HG02610 (cell line): ENCODE measurements around the gene TMEM132D.

Experiments
- ATAC-seq: cut with Tn5 transposase; IDR thresholded peaks from one replicate; pipeline ENCODE4 v1.9.1; 2021; ENCODE audit warnings: mild to moderate bottlenecking, moderate library complexity; ENCODE audit not compliant: unreplicated experiment

Gene TMEM132D

DNA sequence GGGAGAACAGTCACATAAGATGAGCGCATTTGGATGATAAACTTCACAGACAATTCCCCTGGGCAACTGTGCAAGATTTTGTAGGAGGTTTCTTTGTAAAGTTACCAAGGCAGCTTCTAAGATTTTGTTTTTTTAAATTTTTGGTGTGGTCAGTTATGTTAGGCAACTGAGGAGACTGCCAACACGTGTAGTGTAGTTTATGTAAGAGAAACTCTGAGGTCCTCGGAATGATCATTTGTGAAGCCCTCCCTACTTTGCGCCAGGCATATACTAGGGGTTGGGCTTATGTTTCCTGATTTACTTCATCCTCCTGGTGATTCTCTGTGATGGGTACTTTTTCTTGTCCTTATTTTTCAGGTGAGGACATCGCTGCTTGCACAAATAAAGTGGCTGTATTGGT, 433.6 kb downstream of the TMEM132D start:
- no peak for ATAC-seq

GRCh38 chr12:129467726-129468125, 436.1 kb downstream of the TMEM132D start:
- no peak for ATAC-seq

GRCh38 chr12:129467289-129467688, 436.5 kb downstream of the TMEM132D start:
- ATAC-seq: no peak

DNA sequence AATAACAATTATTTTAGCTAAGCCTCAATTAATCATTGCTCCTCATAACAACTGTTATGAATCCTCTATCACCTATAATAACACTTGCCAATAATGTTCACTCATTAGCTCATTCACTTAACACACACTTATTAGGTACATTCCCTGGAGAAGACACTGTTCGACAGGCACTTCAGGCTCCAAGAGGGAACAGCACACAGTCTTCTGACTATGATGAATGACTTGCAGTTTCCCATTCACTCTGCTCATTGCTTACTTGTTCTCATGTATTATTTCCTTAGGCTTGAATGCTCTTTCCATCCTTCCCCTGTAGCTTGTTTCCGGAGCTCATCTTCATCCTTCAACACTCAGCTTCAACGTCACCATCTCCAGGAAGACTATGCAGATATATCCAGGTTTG, 437.3 kb downstream of the TMEM132D start:
- no peak for ATAC-seq

DNA sequence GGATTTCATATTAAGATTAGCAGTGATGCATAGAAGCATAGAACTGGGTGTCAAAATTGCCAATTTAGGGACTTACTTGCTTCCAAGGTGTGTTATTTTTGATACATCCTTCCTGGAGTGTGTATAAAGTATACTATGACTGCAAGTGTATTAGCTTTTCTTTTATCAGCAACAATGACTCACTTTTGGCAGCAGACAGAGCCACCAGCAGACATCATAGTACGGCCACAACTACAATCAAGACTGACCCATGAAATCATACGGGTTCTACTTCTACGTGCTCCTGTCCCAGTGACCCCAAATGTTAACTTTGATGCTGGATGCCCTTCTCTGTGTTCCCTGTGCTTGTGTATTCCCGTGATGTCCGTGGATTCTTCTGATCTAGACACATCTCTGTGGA, 443.9 kb downstream of the TMEM132D start:
- ATAC-seq: no peak

DNA sequence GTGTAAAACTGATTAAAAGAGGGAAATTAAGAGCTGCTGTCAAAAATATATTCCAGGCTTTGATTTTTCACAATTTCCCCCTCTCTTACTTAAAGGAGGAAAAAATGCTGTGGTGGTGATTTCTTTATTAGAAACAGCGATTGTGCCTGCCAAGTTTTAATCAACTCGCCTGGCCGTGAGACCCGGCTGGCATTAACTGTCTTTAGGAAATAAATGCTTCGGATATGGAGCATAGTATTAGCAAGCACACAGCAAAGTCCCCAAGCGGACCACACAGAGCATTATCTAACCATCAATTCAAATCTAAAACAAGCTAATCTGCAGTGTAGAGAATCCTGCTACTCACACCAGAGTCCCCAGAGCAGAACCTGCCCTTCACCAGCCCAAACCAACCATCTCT, 457.1 kb downstream of the TMEM132D start:
- ATAC-seq: no peak

DNA sequence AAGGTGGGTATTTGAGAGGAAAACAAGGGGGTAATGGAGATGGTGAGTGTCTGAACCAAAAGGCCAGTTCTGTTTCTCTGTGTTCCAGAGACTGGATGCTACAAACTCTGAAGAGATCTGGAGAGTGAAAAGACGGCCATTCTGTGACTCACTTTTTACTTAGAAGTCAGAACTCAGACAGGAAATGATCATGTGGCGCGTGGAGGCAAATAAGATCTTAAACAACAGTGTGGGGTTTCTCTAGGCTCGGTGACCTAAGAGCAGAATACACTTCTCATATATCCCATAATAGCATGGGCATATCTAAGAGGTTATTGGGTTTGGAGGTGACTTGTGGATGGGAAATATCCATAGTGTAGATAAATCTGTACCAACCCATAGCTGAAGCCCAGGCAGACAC, 463.5 kb downstream of the TMEM132D start:
- no peak for ATAC-seq

DNA sequence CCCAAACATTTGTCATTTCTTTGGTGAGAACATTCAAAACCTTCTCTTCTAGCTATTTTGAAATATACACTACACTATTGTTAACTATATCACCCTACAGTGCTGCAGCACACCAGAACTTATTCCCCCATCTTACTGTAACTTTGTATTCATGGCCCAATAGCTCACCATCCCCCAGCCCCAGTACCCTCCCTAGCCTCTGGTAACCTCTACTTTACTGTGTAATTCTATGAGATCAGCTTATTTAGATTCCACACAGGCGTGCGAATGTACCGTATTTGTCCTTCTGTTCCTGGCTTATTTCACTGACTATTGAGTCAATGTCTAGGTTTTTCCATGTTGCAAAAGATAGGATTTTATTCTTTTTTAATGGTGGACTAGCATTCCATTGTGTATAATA, 469.0 kb downstream of the TMEM132D start:
- no peak for ATAC-seq

GRCh38 chr12:129428240-129428936, 475.4 kb downstream of the TMEM132D start:
- no peak for ATAC-seq

GRCh38 chr12:129423041-129423580, 480.7 kb downstream of the TMEM132D start:
- no peak for ATAC-seq

- ATAC-seq: no peak
These were observed 490.5 kb downstream of the TMEM132D start for GRCh38 chr12:129413295-129413694.

DNA sequence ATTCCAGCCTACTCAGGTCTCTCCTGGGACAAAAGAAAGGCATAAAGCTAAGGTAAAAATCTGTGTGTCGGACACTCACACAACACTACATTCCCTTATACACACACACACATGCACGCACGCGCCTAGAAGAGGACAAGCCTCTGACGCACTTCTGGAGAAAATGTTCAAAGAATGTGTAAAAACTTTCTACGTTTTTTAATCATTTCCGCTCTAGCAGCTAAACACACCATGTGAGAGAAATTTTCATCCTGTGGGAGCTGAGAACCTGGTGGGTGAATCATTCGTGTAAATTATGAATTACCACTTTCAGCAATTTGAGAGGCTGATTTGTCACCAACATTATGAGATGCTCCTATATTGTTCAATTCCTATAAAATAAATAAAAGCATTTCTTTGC, 494.5 kb downstream of the TMEM132D start:
- ATAC-seq: no peak

DNA sequence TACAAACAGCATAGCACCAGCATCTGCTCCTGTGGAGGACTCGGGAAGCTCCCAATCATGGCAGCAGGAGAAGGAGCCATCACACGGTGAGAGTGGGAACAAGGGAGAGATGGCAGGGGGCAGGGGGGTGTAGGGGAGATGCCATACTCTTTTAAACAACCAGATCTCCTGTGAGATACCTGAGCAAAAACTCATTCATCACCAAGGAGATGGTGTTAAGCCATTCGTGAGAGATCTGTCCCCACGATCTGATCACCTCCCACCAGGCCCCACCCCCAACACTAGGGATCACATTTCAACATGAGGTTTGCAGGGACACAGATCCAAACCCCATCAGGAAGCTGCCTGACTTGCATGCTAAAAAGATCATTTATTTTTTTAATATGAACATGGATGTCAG, 499.3 kb downstream of the TMEM132D start:
- ATAC-seq: no peak

GRCh38 chr12:129401572-129401971, 502.3 kb downstream of the TMEM132D start:
- ATAC-seq: no peak

DNA sequence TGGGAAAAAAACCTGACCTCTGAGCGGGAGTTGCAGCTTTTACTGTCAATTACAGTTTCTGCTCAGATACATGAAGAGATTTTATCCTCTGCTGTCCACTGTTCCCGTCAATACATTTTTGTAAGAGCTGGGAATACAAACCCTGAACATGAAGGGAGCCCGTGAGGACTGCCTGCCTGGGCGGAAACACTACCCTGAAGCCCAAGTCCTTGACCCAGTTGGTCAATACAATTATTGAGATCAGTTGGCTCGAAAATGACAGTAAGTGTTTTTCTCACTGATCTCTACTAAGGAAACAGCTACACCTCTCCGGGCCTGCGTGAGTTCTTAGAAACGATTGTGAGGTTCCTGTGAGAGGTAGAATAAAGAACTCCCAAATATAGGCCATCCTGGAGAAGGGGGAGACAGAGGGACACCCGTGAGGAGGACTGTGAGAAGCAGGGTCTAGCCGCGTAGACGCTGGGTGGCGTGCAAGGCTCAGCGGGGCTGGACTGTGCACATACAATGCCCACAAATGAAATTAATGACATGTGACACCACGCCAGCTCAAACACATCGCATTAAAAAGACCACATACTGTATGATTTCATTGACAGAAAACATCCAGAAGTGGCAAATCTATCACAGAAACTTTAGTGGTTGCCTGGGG, 509.5 kb downstream of the TMEM132D start:
- no peak for ATAC-seq

DNA sequence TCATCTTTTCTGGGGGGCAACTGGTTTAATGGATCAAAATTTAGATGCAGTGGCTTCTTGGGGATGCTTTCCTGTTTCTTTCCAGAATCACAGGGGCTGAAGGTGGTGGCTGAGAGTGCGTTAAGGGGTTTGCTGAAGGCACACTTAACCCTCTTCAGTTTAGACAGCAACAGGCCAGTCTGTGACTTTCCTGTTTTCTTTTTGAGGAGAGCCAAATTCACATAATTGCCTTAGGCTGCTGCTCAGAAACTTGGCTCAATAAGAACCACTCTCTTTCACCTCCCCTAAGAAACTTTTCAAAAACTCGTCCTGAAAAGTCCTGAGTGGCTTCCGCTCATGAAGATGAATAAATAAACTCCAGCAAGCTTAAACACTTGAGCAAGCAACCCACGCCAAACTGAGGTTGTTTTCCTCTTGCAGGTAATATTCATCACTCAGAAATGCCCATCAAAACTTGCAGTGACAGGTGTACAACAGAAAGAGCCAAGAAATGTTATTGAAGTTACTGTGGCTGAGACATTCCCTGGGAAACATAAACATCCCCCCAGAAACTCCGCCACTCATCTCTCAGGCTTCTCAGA, 510.4 kb downstream of the TMEM132D start:
- ATAC-seq: no peak

GRCh38 chr12:129385637-129385990, 518.2 kb downstream of the TMEM132D start:
- no peak for ATAC-seq

DNA sequence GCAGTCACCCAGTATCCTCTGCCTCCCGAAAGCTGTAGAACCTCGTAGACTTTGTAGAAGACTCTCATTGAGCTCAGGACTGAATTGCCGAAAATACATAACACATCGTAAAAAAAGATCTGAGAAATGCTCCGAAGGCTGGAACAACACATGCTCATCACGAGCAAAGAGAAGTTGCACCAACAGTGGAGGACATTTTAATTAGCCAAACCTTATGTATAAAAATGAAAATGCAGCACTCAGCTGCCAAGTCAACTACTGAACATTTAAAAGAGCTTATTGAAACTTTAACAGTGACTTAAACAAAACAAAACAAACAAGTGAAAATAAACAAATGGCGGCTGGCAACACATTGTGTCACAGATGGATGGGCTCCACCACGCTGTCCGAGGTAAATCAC, 519.9 kb downstream of the TMEM132D start:
- no peak for ATAC-seq

GRCh38 chr12:129381715-129382114, 522.1 kb downstream of the TMEM132D start:
- ATAC-seq: no peak

- no peak for ATAC-seq
These were observed 524.6 kb downstream of the TMEM132D start for GRCh38 chr12:129379076-129379804.

DNA sequence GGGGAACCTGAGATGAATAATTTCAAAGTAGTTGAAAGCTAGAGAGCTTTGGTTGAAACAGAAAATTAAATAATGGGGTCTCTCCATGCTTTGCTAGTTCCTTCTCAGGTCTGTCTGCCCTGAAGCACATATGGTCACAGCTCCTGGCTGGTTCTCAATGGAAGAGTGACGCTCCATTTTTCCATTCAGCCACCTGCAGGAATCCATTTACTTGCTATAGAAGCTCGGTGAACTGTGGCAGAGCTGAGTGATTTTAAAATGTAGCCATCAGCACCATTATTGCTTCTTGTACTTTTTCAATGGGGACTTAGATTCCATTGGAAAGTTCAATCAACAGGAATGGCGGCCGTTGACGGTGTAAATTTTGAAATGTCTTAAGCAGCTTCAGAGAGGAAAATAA, 525.3 kb downstream of the TMEM132D start:
- no peak for ATAC-seq

- no peak for ATAC-seq
These were observed 530.1 kb downstream of the TMEM132D start for GRCh38 chr12:129373746-129374145.
